Measurements from ENCODE around the gene SLC8B1.

SLC8B1 gene

DNA sequence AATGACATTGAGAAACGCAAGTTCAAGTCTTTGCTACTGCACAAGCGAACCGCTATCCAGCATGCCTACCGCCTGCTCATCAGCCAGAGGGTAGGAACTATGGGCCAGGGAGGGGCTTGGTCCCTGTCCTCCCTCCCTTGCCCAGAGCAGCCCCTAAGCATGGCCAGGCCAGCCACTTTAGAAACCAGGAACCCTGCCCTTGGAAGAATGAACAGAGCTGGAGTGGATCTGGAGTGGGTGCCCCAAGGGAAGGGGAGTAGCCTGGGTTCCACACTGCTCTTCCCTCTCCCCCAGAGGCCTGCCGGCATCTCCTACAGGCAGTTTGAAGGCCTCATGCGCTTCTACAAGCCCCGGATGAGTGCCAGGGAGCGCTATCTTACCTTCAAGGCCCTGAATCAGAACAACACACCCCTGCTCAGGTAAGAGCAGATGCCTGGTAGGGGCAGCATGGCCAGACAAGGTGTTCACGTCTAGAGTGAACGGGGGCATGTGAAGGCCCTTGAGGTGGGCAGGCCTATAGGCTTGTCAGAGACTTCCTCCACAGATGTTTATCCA, 57.9 kb downstream of the SLC8B1 start:
- TF ChIP-seq, protein P1, sequence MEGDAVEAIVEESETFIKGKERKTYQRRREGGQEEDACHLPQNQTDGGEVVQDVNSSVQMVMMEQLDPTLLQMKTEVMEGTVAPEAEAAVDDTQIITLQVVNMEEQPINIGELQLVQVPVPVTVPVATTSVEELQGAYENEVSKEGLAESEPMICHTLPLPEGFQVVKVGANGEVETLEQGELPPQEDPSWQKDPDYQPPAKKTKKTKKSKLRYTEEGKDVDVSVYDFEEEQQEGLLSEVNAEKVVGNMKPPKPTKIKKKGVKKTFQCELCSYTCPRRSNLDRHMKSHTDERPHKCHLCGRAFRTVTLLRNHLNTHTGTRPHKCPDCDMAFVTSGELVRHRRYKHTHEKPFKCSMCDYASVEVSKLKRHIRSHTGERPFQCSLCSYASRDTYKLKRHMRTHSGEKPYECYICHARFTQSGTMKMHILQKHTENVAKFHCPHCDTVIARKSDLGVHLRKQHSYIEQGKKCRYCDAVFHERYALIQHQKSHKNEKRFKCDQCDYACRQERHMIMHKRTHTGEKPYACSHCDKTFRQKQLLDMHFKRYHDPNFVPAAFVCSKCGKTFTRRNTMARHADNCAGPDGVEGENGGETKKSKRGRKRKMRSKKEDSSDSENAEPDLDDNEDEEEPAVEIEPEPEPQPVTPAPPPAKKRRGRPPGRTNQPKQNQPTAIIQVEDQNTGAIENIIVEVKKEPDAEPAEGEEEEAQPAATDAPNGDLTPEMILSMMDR (conservative IDR thresholded peaks at IDR 0.05; ENCODE audit: control insufficient read depth, insufficient read depth, low read depth, low read length): no peak
- no peak for DNase-seq (ENCODE audit: low read depth)
- H3K4me3 ChIP-seq (ENCODE audit: control insufficient read depth, low read depth, low read length): no peak overlapping the region

DNA sequence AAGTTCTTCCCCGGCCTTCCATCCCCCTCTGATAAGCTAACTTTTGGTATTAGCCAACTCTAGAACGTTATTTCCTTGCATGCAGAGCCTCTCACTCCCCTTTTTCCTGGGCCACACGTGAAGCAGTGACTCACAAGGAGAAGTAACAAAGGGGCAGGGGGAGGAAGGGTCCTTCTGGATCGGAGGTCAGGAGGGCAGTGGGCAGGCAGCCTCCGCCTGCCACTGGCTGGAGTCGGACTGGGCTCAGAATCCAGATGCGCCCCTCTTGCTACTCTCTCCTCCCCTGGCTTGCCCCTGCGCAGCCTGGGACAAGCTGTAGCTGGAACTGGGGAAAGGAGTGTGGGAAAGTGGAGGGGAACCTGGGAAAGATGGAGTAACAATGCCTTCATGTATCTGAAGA, 58.6 kb downstream of the SLC8B1 start:
- H3K4me3 ChIP-seq (ENCODE audit: control insufficient read depth, low read depth, low read length): no peak overlapping the region
- TF ChIP-seq, protein P1 (conservative IDR thresholded peaks at IDR 0.05; ENCODE audit: control insufficient read depth, insufficient read depth, low read depth, low read length): no peak
- no peak for DNase-seq (ENCODE audit: low read depth)

DNA sequence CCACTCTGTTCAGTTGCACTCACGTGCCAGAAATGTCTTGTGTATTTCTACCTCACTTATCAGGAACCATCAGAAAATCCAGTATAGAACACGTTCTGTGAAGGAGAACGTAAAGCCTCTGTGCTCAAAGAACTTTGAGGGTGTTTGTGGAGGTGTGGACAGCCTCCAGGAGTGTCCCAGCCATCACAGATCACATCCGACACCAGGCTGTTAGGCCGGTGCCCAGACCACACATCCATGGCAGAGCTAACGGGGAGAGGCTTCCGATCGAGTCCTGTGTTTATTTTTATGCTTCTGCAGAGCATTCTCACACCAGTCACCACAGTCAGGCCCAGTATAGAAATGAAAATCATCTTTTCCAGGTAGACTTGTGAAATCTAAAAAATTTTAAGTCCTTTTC, 60.1 kb downstream of the SLC8B1 start:
- no peak for DNase-seq (ENCODE audit: low read depth)
- no peak overlapping the region for H3K4me3 ChIP-seq (ENCODE audit: control insufficient read depth, low read depth, low read length)
- TF ChIP-seq, protein P1 (conservative IDR thresholded peaks at IDR 0.05; ENCODE audit: control insufficient read depth, insufficient read depth, low read depth, low read length): no peak

DNA sequence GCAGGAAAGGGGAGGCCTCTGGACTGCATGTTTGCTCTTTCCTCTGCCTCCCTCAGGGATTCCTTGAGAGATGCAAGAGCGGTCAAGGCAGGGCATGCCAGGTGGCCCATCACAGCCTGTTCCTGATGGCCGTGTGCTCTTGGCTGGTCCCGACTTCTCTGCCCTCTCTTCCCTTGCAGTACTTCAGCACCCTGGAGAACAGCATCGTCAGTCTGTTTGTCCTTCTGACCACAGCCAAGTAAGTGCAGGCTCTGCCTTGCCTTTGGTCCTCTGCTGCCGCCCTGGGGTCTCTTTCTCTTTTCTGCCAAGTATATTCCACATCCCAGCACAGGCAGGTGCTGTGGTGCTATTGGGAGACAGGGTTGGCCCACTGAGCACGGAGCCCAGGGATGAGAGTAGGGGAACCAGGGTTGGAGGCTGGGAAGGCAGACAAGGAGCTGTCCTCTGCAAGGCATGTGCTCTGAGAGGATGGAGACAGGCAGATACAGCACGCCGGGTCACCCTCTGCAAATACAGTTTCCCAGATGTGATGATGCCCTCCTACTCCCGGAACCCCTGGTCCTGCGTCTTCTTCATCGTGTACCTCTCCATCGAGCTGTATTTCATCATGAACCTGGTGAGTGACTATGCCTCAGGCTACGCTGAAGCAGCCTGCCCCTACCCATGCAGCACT, 61.7 kb downstream of the SLC8B1 start:
- H3K4me3 ChIP-seq (ENCODE audit: control insufficient read depth, low read depth, low read length): no peak overlapping the region
- DNase-seq (ENCODE audit: low read depth): peak; percentile 20
- TF ChIP-seq, protein P1 (conservative IDR thresholded peaks at IDR 0.05; ENCODE audit: control insufficient read depth, insufficient read depth, low read depth, low read length): no peak

DNA sequence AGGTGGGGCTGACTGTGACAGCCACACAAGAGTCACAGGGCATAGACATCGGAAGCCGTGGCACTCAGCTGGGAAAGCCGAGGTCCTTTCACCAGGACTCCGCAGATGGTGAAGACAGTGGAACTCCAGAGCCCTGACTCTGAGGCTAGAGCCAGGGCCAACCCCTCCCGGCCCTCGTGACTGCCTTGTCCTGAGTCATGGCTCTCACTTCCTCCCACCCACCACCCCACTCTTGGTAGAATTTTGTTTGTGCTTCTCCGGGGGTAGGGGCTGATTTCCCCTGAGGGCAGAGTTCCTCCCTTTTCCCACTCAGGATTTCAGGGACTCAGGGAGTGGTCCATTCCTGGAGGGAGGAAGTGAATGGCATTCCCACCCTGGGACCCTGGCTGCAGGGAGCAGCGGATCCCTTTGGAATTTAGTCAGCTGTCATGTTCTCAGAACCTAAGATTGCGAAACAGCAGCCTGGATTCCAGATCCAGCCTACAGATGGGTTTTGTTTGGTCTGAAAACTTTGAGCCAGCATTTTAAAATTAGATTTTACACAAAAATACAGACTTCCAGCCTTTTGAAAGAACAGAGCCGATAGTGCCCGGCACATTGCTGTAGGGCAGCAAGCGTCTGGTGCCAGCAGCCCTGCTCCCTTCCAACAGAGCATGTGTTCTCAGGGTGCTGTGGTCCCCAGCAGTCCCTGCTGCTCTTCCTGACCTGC, 62.9 kb downstream of the SLC8B1 start:
- TF ChIP-seq, protein P1 (conservative IDR thresholded peaks at IDR 0.05; ENCODE audit: control insufficient read depth, insufficient read depth, low read depth, low read length): no peak
- H3K4me3 ChIP-seq (ENCODE audit: control insufficient read depth, low read depth, low read length): peak overlapping the region; percentile 29
- DNase-seq (ENCODE audit: low read depth): peak; percentile 87

DNA sequence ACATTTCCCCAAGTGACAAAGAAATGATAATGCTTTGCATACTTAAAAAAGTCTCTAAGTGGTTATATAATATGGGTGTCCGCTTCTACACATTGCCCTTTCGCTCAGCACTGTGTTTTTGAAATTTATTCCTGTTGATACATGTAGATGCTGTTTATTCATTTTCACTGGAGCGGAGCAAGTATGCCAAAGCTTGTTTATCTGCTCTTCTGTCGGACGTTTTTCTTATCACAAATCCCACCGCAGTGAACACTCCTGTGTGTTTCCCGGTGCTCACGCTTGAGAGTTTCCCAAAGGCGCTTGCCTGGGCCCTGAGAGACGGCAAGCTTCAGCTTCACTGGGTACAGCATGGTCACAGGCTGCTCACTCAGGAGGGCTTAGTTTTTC, 63.5 kb downstream of the SLC8B1 start:
- TF ChIP-seq, protein P1 (conservative IDR thresholded peaks at IDR 0.05; ENCODE audit: control insufficient read depth, insufficient read depth, low read depth, low read length): no peak
- H3K4me3 ChIP-seq (ENCODE audit: control insufficient read depth, low read depth, low read length): no peak overlapping the region
- no peak for DNase-seq (ENCODE audit: low read depth)
